NCI-H446 (cell line): ENCODE data around the gene ADAMTSL1.

Experiments used
- DNase-seq, 2 experiments: peaks; one replicate each; lab custom pipeline; 2025; lab: John Stamatoyannopoulos, UW

Gene ADAMTSL1

DNA sequence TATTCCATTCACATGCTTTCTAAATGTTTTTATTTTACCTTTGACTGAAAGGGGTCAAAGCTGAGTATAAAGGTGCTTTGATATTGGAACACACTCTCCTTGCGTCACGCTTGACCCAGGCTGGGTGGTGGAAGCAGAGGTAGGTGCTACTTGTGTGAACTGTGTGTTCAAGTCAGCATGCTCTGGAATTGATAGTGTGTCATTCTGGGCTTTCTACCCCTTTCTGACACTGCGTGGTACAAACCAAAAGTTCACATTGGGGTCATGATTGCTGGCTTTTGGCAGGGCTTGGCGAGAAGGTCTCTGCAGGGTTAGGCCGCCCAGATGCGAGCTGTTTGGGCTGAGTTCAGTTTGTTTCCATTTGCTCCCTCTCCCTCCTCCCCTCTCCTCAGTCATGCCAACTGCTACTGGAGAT lies 131.8 kb downstream of the ADAMTSL1 start:
- DNase-seq = peak in 1 of 2 experiments; percentile 14

GRCh38 chr9:18606281-18606680 lies 132.3 kb downstream of the ADAMTSL1 start:
- no peak for DNase-seq

DNA sequence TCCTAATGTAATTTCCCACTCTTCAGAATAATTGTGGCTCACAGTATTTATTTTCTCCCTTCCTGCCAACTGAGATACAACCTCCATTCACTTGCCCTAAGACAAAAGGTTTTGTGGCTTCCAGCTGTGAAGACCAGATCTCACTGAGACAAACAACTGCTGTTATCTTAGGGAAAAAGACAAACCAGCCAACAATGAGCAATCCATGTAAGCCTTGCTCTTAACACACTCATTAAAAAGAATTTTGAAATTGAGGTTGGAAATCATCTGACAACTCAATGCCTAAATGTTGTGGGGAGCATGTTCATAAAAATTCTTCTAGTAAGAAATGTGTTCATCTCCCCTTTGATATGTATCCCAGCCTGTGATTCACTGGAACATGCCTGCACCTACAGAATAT lies 132.9 kb downstream of the ADAMTSL1 start:
- no peak for DNase-seq

- no peak for DNase-seq
Measured at GRCh38 chr9:18608371-18608770, 134.4 kb downstream of the ADAMTSL1 start.

GRCh38 chr9:18610956-18611355 lies 137.0 kb downstream of the ADAMTSL1 start:
- no peak for DNase-seq

DNA sequence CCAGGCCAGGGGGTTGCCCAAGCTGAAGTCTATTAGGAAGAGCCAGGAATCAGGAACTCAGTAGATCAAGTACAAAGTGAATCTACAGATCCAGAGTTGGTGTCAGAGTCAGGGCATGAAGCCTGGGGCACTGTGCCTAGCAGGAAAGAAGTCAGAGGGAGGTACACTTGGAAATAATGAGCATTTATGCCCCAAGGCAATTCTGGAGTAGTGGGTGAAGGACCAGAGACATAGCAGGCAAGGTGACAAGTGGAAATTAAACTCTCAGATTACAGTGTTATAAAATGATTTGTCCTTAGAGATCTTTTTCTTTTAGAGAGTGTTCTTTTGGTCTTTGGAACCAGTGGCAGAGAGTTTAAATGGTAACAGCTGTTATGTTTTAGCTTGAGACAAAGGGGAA lies 138.0 kb downstream of the ADAMTSL1 start:
- DNase-seq = no peak

- DNase-seq = no peak
Measured at GRCh38 chr9:18614116-18614515, 140.2 kb downstream of the ADAMTSL1 start.

GRCh38 chr9:18614651-18615050 lies 140.7 kb downstream of the ADAMTSL1 start:
- no peak for DNase-seq

DNA sequence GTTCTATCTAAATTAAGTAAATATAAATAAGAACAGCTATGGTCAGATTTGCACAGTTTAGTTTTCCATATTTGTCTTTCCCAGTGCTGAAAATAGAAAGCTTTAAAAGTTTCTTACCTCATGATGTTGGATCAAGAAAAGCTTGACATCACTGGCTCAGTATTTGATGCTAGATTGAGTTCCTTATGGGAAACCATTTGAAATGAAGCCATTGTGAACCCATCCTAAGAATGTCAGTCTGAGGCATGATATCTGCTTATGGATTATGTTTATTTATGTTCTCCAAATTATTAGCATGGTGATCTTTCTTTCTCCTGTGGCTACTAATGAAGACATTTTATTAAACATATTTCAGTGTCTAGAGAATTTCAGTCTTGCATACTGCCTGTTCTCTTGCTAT lies 143.0 kb downstream of the ADAMTSL1 start:
- no peak for DNase-seq

DNA sequence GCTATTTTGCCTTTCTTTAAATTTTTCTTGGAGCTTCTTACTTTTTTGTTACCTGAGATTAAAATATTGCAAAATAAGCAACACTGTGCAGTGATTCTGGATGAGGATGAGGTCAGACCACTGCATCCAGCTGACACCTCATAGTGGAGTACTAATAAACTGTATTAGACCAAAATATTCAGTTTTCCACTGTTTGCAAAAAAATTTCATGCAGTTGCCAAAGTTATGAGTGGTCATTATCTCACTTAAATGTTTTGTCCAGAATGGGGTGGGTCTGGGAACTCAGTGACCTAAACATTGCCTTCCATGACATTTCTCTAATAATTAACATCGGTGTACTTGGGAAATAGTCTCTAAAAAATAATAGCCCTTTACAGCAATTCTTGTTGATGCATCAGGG lies 143.8 kb downstream of the ADAMTSL1 start:
- DNase-seq = no peak

- DNase-seq = no peak
Measured at GRCh38 chr9:18618862-18619261, 144.9 kb downstream of the ADAMTSL1 start.

DNA sequence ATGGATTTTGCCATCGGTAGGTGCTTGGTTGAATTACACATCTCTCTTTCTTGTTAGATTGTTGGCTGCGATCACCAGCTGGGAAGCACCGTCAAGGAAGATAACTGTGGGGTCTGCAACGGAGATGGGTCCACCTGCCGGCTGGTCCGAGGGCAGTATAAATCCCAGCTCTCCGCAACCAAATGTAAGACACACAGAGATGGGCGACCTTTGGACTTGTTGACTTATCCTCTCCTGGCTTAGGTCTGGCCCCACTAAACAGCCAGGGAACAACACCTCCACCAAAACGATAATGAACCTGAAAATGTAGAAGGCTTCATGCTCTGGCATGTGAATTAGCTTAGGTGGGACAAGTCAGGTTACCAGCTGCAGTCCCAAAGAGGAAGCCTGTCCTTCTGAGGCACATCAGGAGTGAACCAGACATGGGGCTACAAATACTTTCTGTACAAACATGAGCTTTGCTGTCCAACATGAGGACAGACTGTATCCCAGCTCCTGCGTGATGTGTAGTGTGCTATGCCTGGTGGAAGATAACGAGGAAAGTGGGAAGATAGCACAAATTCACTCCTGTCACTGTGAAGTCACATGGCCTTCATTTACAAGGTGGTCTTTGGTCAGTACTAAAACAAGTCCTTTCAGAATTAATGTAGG lies 148.4 kb downstream of the ADAMTSL1 start:
- DNase-seq = no peak

- DNase-seq = no peak
Measured at GRCh38 chr9:18623221-18624079, 149.5 kb downstream of the ADAMTSL1 start.

DNA sequence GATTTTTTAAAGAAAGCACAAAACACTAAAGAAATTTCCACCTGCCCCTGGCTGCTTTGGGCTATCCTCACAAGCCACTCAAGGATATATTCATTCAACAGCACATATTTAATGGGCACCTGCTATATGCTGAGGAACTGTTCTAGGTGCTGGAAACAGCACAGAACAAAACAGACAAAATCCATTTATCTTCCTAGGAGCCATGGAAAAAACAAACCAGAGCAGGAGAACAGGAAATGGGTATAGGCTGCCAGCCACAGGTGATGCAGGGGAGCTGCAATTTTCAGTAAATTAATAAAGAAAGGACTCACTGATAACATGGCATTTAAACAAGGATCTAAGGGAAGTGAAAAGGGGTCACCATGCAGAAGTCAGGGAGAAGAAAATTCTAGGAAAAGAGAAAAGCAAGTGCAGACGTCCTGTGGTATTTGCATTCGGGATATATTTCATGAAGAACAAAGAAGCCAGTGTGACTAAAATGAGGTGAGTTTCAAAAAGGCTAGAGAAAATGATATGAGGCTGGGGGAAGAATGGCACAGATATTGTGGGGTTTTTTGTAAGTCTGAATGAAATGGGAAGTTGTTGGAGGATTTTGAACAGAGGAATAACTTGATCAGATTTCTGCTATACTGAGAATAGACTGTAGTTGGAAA lies 152.2 kb downstream of the ADAMTSL1 start:
- no peak for DNase-seq

DNA sequence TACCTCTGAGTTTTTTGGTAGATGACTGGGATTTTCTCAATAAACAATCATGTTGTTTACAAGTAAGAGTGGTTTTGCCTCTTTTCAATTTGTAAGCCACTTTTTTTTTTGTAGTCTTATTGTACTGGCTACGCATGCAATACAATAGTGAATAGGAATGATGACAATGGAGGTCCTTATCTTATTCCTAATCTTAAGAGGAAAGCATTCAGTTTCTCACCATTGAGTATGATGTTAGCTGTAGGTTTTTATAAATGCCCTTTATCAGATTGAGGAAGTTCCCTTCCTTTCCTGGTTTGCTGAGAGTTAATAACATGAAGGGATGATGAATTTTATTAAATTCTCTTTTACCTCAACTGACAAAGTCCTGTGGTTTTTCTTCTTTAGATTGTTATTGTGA lies 155.2 kb downstream of the ADAMTSL1 start:
- DNase-seq = no peak

DNA sequence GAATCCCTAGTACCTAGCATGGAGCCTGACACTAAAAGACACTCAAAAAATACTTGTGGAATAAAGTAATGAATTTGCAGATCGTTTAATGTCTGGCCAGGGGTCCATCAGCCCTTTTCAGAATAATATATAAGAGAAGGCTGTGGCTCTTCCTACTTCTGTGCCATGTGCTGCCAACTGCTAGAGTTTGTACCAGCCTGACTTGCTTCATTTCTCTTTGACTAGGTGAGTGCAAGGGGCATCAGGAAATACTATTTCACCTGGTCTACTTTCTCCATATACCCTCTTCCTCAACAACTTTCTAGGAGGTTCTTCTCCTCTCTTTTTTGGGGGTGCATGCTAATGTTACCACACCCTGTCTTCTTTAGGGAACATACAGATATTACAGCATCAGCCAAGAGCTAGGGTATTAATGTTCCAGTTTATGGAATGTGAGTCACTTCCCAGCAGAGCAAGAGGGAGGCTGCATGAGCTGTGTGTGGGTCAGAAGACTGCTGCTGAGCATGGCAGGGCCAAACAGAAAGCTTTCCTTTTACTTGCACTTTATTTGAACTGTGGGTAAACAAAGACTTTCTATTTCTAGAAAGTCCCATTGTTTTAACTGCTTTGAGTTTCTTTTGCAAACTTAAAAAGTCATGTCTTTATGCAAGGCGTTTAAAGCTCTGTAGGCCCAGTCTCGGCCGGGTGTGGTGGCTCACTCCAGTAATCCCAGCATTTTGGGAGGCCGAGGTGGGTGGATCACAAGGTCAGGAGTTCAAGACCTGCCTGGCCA lies 158.9 kb downstream of the ADAMTSL1 start:
- no peak for DNase-seq

- DNase-seq = no peak
Measured at GRCh38 chr9:18636781-18637180, 162.8 kb downstream of the ADAMTSL1 start.

GRCh38 chr9:18638371-18639249 lies 164.7 kb downstream of the ADAMTSL1 start:
- DNase-seq = no peak

- DNase-seq = no peak
Measured at GRCh38 chr9:18639911-18640310, 166.0 kb downstream of the ADAMTSL1 start.

- no peak for DNase-seq
Measured at GRCh38 chr9:18658804-18659705, 185.1 kb downstream of the ADAMTSL1 start.
